GM03348 (cell line): ENCODE data around the gene TADA1.
"Not testable (repeated sequence)": the region's sequence is repeated elsewhere in the genome, so short reads cannot be mapped to it uniquely, and the experiment has no call there.

ENCODE experiments used
- DNase-seq: peaks from one replicate; pipeline ENCODE4 v3.0.0; 2012; ENCODE audit warnings: low spot score

The TADA1 gene

GRCh38 chr1:166843769-166844596, 32.1 kb downstream of the TADA1 start:
- DNase-seq: no peak

- no peak for DNase-seq
These were observed 32.7 kb downstream of the TADA1 start for GRCh38 chr1:166843322-166843721.

- DNase-seq: peak; percentile 39
These were observed 35.5 kb downstream of the TADA1 start for GRCh38 chr1:166840309-166841274.

- DNase-seq: peak; percentile 82
These were observed 36.3 kb downstream of the TADA1 start for GRCh38 chr1:166839600-166840308.

GRCh38 chr1:166838766-166839599, 37.1 kb downstream of the TADA1 start, which contains the start of gene POGK:
Gene POGK (plus strand): TSS chr1:166839475. CDS start chr1:166840957, 1,482 bp downstream.
- DNase-seq: peak; percentile 98

GRCh38 chr1:166836733-166837132, 39.3 kb downstream of the TADA1 start:
- DNase-seq: no peak

GRCh38 chr1:166829762-166830161, 46.3 kb downstream of the TADA1 start:
- not testable (repeated sequence) for DNase-seq

- no peak for DNase-seq
These were observed 48.6 kb downstream of the TADA1 start for GRCh38 chr1:166827426-166827825.

GRCh38 chr1:166822385-166822784, 53.7 kb downstream of the TADA1 start:
- DNase-seq: peak; percentile 36

GRCh38 chr1:166819974-166820373, 56.1 kb downstream of the TADA1 start:
- no peak for DNase-seq

- DNase-seq: peak; percentile 58
These were observed 61.5 kb downstream of the TADA1 start for GRCh38 chr1:166814611-166815010.

- DNase-seq: no peak
These were observed 62.4 kb downstream of the TADA1 start for GRCh38 chr1:166813508-166814223.

- DNase-seq: peak; percentile 24
These were observed 64.4 kb downstream of the TADA1 start for GRCh38 chr1:166811691-166812090.

- no peak for DNase-seq
These were observed 67.1 kb downstream of the TADA1 start for GRCh38 chr1:166808952-166809351.
